ENCODE data around the gene SVIL. TPM values are rescaled to one million over a fixed set of nuclear protein-coding genes. Genes with fewer than 3 reads are reported as not detected.
A peak's percentile ranks its signal among the peaks of the same experiment; 100 is the strongest.

SVIL gene
- total and polyA plus RNA-seq, 2 experiments from 2014 or later, result 252 to 412 TPM

DNA sequence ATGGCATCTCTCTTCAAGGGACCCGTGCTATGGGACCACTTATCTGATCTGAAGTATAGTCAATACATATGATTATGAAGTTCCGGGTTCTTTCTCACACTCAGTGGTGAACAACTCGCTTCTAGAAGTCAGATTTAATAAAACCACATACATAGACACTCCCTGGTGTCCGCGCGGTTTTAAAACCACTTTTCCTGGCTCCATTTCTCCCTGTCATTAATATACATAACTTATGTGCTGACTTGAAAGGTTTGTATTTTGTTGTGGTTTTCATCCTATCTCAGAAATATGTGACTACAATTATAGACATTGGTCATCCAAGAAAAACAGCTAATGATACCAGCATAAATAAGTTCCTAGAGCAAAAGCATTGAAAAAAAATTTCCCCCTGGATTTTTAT lies 34.0 kb downstream of the SVIL start:
- Histone ChIP-seq H3K9me3 (ENCODE audit: low read depth) (no peaks in the 10 kb centered on the region), H3K27ac (peak overlapping the region; percentile 58), H3K4me3 (no peak overlapping the region), H3K4me1 (ENCODE audit: low read depth) (peaks cover 14% of the 10 kb centered on the region), H3K27me3 (no peaks in the 10 kb centered on the region), H3K36me3 (peaks cover 10% of the 10 kb centered on the region)
- peak in 1 of 2 donors; percentile 27 for DNase-seq (ENCODE audit: low read depth in 1 of 2, low spot score in 1 of 2)
- TF ChIP-seq, protein P1, sequence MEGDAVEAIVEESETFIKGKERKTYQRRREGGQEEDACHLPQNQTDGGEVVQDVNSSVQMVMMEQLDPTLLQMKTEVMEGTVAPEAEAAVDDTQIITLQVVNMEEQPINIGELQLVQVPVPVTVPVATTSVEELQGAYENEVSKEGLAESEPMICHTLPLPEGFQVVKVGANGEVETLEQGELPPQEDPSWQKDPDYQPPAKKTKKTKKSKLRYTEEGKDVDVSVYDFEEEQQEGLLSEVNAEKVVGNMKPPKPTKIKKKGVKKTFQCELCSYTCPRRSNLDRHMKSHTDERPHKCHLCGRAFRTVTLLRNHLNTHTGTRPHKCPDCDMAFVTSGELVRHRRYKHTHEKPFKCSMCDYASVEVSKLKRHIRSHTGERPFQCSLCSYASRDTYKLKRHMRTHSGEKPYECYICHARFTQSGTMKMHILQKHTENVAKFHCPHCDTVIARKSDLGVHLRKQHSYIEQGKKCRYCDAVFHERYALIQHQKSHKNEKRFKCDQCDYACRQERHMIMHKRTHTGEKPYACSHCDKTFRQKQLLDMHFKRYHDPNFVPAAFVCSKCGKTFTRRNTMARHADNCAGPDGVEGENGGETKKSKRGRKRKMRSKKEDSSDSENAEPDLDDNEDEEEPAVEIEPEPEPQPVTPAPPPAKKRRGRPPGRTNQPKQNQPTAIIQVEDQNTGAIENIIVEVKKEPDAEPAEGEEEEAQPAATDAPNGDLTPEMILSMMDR (IDR thresholded peaks at IDR 0.05; ENCODE audit: low read depth, low read length), result no peak

DNA sequence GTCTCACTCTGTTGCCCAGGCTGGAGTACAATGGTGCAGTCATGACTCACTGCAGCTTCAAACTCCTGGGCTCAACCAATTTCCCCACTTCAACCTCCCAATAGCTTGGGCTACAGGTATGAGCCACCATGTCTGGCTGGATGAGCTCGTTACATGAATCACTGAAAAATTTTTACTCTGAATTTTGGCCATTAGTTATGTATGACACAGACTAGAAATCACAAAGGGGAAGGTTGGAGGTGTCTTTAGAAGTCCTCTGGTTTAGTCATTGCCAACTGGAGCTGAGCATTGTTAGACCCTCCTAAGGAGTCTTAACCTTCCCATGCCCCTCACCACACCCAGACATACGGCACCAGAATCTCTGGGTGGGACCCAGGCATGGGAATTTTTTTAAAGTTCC lies 34.7 kb downstream of the SVIL start:
- TF ChIP-seq, protein P1 (IDR thresholded peaks at IDR 0.05; ENCODE audit: low read depth, low read length), result no peak
- Histone ChIP-seq H3K4me1 (ENCODE audit: low read depth) (peaks cover 14% of the 10 kb centered on the region), H3K4me3 (no peak overlapping the region), H3K27ac (peak overlapping the region; percentile 58), H3K27me3 (no peaks in the 10 kb centered on the region), H3K36me3 (peaks cover 15% of the 10 kb centered on the region), H3K9me3 (ENCODE audit: low read depth) (no peaks in the 10 kb centered on the region)
- DNase-seq (ENCODE audit: low read depth in 1 of 2, low spot score in 1 of 2), result no peak

DNA sequence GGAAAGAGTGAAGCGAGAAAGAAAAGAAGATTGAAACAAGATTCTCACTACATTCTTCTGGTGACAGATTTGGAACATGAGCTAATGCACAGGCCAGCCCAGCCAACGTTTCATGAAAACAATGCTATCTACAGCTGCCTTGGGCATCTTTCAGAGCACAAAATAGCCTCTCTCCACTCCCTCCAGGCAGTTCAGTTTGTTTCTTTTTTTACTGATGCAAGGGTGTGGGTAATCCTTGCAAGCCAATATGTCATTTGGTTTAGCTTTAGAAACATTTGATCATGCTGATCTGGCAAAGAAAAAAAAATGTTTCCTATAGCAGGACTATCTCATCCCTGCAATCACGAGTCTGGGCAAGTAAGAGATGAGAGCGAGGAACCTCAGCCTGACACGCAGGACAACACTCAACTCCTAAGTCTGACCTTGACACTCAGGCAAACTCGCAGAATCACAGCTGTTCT lies 35.9 kb downstream of the SVIL start:
- H3K4me3 ChIP-seq, result no peak overlapping the region
- H3K36me3 ChIP-seq, result peaks cover 15% of the 10 kb centered on the region
- no peaks in the 10 kb centered on the region for H3K27me3 ChIP-seq
- peaks cover 14% of the 10 kb centered on the region for H3K4me1 ChIP-seq (ENCODE audit: low read depth)
- no peaks in the 10 kb centered on the region for H3K9me3 ChIP-seq (ENCODE audit: low read depth)
- TF ChIP-seq, protein P1 (IDR thresholded peaks at IDR 0.05; ENCODE audit: low read depth, low read length), result no peak
- DNase-seq (ENCODE audit: low read depth in 1 of 2, low spot score in 1 of 2), result peak; percentile 40 to 73
- peak overlapping the region; percentile 58 for H3K27ac ChIP-seq

DNA sequence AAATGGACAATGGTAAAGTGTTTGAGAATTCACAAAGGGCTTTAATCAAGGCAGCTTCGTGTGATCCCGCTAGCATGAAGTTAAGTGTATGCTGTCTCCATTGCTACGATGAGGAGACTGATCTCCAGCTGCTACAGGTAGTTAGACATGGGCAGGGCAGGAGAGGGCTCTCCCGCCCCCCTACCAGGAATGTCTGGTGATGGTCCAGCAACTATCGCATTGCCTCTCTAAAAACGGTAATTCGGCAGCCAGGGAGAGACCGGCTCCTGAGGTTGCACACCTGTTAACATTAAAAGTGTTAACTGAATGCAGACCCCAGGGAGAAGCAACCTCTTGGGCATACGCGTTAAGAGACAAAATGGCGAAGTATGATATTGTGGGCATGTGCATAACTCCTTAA lies 37.9 kb downstream of the SVIL start:
- TF ChIP-seq, protein P1 (IDR thresholded peaks at IDR 0.05; ENCODE audit: low read depth, low read length), result no peak
- Histone ChIP-seq H3K27ac (peak overlapping the region; percentile 13), H3K9me3 (ENCODE audit: low read depth) (no peaks in the 10 kb centered on the region), H3K27me3 (no peaks in the 10 kb centered on the region), H3K4me3 (no peak overlapping the region), H3K4me1 (ENCODE audit: low read depth) (peaks cover 19% of the 10 kb centered on the region), H3K36me3 (peaks cover 9% of the 10 kb centered on the region)
- DNase-seq (ENCODE audit: low read depth in 1 of 2, low spot score in 1 of 2), result no peak

DNA sequence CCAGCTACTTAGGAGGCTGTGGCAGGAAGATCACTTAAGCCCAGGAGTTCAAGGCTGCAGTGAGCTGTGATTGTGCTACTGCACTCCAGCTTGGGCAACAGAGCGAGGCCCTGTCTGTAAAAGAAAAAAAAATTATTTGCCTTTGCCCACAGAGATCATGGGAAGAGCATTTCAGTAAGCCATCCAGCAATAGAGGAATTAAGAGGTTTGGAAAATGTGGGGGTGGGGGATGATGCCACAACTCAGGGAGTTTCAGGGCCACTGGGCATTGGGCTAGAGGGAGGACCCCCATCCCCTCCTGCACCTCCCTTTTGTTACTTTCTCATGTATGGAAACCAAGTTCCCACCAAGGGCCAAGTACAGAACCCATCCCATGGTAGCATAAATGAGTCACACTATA lies 38.4 kb downstream of the SVIL start:
- Histone ChIP-seq H3K4me1 (ENCODE audit: low read depth) (peaks cover 19% of the 10 kb centered on the region), H3K27me3 (no peaks in the 10 kb centered on the region), H3K4me3 (no peak overlapping the region), H3K9me3 (ENCODE audit: low read depth) (no peaks in the 10 kb centered on the region), H3K36me3 (peaks cover 5% of the 10 kb centered on the region), H3K27ac (no peak overlapping the region)
- TF ChIP-seq, protein P1 (IDR thresholded peaks at IDR 0.05; ENCODE audit: low read depth, low read length), result no peak
- DNase-seq (ENCODE audit: low read depth in 1 of 2, low spot score in 1 of 2), result no peak
